HG03097 (cell line): ENCODE results near the gene GLYATL3.

Source experiments
- ATAC-seq: cut with Tn5 transposase; IDR thresholded peaks from one replicate; pipeline ENCODE4 v1.9.1; 2021; ENCODE audit not compliant: unreplicated experiment, low FRiP score

The GLYATL3 gene

DNA sequence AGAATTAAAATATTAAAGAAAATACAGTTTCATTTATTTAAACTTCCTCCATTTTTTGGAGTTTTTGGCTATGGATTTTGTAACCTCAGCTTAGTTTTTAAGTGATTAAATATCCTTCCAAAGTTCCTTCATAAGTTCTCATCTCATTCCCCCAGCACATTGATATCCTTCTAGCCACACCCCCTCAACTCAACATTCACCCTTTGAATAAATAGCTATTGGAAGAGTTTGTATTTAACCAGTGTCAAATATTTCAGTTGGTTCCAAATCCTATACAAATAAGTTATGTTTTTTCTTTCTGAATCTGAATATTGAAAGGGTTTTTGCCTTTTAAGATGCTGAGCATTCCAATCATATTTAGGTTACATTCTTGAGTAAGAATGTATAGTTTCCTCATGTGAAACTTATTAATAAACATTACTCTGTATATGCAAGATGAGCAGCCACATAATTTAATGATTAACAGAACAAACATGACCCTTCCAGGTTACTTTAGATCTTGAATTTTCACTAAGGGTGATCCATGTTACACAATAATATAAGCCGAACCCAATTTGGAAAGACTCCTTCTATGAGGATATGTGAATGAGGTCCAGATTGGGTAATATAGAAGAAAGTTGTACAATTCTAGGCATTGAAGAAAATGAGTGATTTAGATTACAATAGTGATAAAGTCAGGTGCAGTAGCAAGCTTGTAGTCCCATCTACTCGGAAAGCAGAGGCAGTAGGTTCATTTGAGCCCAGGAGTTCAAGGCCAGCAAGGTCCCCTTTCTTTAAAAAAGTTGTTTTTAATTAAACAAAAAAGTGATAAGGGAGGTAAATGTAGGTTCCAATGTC lies 13.6 kb downstream of the GLYATL3 start:
- no peak for ATAC-seq

DNA sequence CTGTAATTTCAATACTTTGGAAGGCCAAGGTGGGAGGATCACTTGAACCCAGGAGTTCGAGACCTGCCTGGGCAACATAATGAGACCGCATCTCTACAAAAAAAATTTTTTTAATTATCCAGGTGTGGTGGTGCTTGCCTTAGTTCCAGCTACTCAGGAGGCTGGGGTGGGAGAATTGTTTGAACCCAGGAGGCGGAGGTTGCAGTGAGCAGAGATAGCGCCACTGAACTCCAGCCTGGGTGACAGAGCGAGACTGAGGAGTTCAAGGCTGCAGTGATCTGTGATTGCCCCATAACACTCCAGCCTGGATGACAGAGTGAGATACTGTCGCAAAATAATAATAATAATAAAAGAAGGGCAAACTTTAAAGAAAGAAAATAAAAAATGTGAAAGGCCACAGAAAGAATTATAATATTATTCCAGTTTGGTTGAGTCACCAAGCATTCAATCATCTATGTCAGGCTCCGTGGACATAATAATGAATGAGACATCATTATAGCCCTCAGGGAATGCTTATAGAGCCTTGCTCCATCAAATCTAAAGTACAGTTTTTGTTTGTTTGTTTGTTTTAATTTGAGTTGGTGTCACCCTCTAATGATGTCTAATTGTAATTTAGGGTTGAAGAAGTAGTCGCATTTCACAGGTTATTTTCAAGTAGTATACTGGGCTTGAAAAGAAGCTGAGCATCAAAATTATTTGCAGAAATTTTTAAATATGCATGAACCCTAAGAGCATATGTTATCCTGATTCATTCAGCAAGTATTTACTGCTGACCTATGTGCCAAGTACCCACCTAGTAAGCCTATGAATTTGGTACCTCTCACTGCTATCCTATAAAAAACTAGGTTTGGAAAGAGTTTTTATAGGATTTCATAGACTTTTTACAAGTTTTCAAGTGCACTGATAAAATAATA lies 15.1 kb downstream of the GLYATL3 start:
- ATAC-seq, result no peak

GRCh38 chr6:49515485-49516146 lies 15.9 kb downstream of the GLYATL3 start:
- ATAC-seq, result no peak

- ATAC-seq, result no peak
These were observed 16.4 kb downstream of the GLYATL3 start for GRCh38 chr6:49516147-49516505.

DNA sequence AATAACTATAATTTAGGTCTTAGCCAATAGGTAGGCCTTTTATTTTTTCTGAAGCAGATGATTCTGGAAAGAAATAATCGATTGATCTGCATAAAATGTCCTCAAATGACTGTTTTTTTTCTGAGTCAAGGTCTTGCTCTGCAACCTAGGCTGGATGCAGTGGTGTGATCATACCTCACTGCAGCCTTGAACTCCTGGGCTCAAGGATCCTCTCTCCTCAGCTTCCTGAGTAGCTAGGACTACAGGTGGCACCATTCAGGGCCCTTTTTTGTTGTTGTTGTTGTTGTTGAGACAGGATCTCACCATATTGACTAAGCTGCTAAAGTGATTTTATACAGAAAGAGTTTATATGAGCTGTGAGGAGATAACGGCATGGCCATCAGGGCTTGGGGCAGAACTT lies 18.2 kb downstream of the GLYATL3 start:
- ATAC-seq, result no peak

DNA sequence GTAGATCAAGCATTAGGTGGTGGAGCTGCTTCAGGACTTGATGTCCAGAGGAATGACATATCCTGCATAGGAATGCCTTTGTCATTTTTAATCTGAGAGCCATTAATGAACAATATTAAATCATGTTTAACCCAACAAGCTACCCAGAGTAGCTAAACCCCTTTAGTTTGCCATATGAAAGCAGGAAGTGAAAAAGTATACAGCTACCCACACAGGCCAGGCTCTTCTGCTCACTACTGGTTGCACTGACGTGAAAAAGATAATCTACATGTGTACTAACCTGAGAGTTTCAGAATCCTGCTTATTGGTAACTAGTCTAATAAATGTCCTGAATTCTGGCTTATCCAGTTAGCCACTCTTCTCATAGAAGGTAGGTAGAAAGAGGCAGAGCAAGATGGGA lies 19.9 kb downstream of the GLYATL3 start:
- ATAC-seq, result peak; percentile 73

DNA sequence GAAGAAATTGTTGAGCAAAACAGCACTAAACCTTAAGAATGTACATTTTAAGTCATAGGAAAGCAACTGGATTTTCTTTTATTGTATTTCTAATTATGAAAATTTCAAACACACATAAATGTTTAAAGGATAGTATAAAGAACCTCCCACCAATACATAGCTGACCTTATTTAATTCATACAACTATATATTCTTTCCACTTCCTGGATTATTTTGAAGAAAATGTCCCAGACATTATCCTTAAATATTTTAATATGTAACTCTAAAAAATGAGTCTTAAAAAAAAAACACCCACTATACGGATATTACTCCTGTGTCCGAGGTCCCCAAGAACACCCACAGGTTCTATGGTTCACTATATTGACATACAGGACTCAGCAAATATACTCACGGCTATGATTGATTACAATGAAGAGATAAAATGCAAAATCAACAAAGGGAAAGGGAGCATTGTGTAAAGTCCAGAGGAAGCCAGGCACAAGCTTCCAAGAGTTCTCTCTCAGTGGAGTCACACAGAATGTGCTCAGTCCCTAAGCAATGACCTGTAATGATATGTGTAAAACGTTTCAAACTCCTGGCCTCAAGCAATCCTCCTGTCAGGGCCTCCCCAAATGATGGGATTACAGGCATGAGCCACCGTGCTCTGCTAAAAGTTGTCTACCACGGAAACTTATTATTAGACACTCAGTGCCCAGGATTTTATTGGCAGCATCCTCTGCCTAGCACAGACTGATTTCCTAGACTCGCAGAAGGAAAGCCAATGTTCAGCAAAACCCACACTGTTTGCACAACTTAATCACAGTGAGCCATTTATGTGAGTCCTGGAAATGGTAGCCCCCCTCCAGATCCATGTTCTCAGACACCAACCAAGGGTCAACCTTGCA lies 23.2 kb downstream of the GLYATL3 start:
- ATAC-seq, result no peak

DNA sequence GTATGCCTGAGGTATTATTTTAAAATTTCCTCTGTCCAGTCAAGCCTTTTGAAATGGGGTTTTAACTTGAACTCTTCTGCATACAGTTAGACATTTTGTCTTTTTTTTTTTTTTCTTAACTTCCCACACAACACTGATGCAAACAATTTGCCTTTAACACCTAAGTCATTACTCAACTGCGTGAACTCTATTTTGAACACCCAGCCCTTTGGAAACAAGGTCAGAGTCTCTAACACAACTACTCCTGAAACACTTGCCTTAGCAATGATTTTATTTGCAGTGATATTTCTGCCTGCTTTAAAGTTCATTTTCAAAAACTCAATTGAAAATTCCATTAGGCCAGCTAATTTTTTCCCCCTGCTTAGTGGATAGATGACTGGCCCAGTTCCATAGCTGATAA lies 24.2 kb downstream of the GLYATL3 start:
- no peak for ATAC-seq

- no peak for ATAC-seq
These were observed 24.8 kb downstream of the GLYATL3 start for GRCh38 chr6:49524541-49524940.

- ATAC-seq, result no peak
These were observed 26.9 kb downstream of the GLYATL3 start for GRCh38 chr6:49526598-49526997.

DNA sequence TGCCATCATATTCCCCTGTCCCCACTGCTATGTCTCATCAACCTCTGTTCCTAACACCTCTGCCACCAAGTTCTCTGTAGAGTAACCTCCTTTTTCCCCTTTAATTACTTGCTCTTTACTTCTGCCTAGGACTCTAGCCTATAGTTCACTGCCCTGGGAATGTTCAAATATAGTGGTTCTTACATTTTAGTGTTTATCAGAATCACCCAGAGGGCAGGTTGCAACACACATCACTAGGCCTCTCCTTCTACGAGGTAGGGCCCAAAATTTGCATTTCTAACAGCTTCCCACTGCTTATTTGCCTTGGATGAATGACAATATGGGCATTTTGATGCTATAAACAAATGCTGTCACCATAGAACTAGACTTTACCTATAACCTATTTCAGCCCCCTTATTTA lies 27.6 kb downstream of the GLYATL3 start:
- no peak for ATAC-seq

DNA sequence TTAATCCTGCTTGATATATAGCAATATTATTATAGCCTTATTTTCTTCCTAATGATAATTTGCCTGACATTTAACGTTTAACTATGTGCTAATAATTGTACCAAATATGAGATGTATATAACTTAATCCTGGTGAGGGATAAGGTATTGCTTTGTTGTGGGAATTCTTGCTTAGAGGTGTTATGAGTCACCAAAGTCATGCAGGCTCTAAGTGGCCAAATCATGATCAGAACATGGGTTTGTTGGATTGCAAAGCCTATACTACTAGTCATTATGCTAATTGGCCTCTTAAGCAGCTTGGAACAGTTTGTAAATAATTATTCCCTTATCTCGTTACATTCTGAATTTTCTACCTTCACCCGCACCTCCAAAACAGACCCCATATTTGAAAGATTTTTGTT lies 28.8 kb downstream of the GLYATL3 start:
- ATAC-seq, result no peak

GRCh38 chr6:49530141-49530776 lies 30.5 kb downstream of the GLYATL3 start:
- no peak for ATAC-seq

- ATAC-seq, result peak; percentile 91
These were observed 32.2 kb downstream of the GLYATL3 start for GRCh38 chr6:49531774-49532569.

- ATAC-seq, result no peak
These were observed 36.1 kb downstream of the GLYATL3 start for GRCh38 chr6:49535795-49536194.

- no peak for ATAC-seq
These were observed 39.4 kb downstream of the GLYATL3 start for GRCh38 chr6:49539102-49539501.

- no peak for ATAC-seq
These were observed 40.9 kb downstream of the GLYATL3 start for GRCh38 chr6:49540614-49541013.

DNA sequence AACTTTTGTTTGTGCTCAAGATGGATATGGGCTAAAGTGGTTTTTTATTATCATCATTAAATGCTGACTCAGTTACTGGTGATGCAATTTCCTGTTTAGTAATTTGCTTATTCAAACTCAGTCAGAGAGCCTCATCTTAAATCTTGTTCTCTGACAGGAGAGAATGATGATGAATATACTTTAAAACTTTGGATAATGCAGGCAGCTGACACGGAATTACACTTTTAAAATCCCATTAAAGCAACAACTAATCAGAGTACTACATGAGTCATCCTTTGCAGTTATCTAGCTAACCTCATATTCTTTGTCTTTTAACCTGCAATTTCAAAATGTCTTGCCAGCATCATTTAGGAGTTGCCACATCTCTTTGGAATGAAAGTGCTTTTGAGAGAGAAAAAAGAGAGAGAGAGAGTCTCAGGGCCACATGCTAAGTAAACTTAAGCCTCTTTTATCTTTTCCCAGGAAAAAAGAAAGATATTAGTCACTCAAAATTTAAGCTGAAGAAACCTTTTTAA lies 41.5 kb downstream of the GLYATL3 start:
- ATAC-seq, result no peak

GRCh38 chr6:49541936-49542335 lies 42.2 kb downstream of the GLYATL3 start:
- no peak for ATAC-seq
